ENCODE results near the gene ZNF143.
"Not testable (repeated sequence)": the region's sequence is repeated elsewhere in the genome, so short reads cannot be mapped to it uniquely, and the experiment has no call there.

ZNF143 gene

DNA sequence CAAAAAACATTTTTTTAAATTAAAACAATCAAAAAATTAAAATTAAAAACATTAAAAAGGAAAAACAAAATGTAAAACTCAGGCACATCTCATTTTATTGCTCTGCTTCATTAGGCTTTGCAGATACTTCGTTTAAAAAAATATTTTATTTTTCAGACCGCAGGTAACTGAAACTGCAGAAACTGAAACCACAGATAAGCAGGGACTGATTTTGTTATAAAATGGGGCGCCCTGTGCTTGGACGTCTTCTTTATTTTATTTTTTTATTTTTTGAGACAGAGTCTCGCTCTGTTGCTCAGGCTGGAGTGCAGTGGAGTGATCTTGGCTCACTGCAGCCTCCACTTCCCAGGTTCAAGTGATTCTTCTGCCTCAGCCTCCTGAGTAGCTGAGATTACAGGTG is 88.4 kb downstream of the ZNF143 start:
- DNase-seq (ENCODE audit: low read depth in 2 of 2) = not testable (repeated sequence)

- DNase-seq (ENCODE audit: low read depth in 2 of 2) = no peak
These were observed 89.4 kb downstream of the ZNF143 start for GRCh38 chr11:9550191-9550628.

DNA sequence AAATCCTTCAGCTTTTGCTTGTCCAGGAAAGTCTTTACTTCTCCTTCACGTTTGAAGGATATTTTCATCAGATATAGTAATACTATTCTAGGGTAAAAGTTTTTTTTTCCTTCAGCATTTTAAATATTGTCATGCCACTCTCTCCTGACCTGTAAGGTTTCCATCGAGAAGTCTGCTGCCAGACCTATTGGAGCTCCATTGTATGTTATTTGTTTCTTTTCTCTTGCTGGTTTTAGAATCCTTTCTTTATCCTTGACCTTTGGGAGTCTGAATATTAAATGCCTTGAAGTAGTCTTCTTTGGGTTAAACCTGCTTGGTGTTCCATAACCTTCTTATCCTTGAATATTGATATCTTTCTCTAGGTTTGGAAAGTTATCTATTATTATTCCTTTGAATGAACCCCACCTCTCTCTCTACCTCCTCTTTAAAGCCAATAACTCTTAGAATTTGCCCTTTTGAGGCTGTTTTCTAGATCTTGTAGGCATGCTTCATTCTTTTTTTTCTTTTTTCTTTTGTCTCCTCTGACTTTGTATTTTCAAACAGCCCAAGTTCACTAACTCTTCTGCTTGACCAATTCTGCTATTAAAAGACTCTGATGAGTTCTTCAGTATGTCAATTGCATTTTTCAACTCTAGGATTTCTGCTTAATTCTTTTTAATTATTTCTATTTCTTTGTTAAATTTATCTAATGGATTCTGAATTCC is 100.6 kb downstream of the ZNF143 start:
- DNase-seq (ENCODE audit: low read depth in 2 of 2) = no peak

DNA sequence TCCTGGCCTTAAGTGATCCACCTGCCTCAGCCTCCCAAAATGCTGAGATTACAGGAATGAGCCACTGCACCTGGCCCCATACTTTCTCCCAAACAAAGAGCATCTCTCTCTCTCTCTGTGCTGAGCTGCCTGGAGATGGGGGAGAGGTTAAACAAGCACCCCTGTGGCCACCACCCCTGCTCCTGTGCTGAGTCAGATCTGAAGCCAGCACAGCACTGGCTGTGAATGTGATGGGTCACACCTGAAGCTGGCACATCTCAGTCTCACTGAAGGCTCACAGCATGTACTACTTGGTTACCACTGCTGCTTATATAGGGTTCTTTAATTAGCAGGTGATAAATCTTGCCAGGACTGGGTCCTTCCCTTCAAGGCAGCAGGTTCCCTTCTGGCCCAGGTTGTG is 101.9 kb downstream of the ZNF143 start:
- no peak for DNase-seq (ENCODE audit: low read depth in 2 of 2)

- no peak for DNase-seq (ENCODE audit: low read depth in 2 of 2)
These were observed 102.5 kb downstream of the ZNF143 start for GRCh38 chr11:9563196-9563730.

- peak in 1 of 2 donors; percentile 18 for DNase-seq (ENCODE audit: low read depth in 2 of 2)
These were observed 105.2 kb downstream of the ZNF143 start for GRCh38 chr11:9565822-9566560.

- DNase-seq (ENCODE audit: low read depth in 2 of 2) = no peak
These were observed 105.8 kb downstream of the ZNF143 start for GRCh38 chr11:9566561-9567063.

- no peak for DNase-seq (ENCODE audit: low read depth in 2 of 2)
These were observed 106.6 kb downstream of the ZNF143 start for GRCh38 chr11:9567401-9567800.

GRCh38 chr11:9568161-9568853 is 107.5 kb downstream of the ZNF143 start:
- DNase-seq (ENCODE audit: low read depth in 2 of 2) = no peak

DNA sequence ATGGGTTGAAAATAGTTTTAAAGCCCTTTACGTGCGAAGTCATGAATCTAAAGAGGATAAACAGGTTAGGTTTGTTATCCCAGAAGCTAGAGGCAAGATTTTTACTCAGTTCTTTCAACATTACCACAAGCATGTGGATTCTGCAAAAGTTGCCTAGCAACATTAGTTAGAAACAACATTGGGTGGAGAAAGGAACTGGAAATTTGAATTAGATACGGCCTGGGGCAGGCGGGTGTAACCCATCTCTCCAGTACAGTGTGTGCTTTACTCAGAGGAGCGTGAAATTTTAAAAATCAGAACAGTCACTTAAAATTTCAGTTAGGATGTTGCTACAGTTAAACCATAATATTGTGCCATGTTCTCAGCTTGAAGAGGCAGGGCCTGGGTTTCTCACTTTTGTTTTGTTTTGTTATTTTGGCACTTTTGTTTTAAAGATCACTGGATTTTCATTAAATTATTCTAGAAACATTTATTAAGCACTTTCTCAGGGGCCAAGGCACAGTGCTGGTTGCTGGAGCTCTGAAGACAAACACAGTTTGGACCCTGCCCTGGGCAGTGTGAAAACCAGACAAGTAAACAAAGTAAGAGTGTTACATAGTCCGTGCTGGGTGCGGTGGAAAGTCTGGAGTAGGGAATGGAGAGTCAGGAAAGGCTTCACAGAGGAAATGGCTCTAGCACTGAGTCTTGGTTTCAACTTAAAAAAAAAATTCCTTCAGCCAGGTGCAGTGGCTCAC is 108.2 kb downstream of the ZNF143 start:
- DNase-seq (ENCODE audit: low read depth in 2 of 2) = no peak

- no peak for DNase-seq (ENCODE audit: low read depth in 2 of 2)
These were observed 108.9 kb downstream of the ZNF143 start for GRCh38 chr11:9569588-9570164.

GRCh38 chr11:9570313-9571025 is 109.7 kb downstream of the ZNF143 start:
- DNase-seq (ENCODE audit: low read depth in 2 of 2) = no peak

DNA sequence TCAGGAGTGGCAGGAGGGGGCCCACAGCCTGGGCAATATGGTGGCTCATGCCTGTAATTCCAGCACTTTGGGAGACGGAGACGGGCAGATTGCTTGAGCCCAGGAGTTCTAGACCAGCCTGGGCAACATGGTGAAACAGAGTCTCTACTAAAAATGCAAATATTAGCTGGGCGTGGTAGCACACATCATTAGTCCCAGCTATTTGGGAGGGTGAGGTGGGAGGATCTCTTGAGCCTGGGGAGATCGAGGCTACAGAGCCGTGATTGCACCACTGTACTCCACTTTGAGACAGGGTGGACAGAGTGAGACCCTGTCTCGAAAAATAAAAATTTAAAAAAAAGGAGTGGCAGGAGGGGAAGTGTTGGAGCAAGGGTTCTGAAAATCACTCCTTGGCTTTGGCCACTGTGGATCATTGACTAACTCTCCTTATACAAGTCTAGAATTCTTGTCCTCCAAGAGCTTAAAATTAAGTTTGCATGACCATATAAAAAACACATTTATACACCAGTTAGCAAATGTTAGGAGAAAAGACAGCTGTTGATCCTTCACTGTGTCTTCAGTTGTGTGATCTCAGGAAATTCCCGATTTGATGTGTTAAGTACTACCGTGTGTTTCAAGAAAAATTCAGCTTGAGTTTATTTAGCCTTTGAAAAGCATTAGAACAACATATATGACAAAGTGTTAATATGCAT is 110.4 kb downstream of the ZNF143 start:
- no peak for DNase-seq (ENCODE audit: low read depth in 2 of 2)

DNA sequence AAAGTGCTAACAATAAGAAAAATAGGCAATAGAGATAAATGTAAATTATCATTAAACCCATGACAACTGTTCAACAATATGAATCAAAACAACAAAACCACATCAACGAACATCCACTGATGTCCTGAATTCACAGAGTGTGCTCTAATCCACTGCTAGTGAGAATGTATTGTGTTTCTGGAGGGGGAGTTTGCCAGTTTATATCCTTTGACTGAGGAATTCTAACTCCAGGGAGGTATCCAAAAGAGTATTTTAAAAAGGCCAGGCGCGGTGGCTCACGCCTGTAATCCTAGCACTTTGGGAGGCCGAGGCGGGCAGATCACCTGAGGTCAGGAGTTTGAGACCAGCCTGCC is 110.9 kb downstream of the ZNF143 start:
- no peak for DNase-seq (ENCODE audit: low read depth in 2 of 2)

DNA sequence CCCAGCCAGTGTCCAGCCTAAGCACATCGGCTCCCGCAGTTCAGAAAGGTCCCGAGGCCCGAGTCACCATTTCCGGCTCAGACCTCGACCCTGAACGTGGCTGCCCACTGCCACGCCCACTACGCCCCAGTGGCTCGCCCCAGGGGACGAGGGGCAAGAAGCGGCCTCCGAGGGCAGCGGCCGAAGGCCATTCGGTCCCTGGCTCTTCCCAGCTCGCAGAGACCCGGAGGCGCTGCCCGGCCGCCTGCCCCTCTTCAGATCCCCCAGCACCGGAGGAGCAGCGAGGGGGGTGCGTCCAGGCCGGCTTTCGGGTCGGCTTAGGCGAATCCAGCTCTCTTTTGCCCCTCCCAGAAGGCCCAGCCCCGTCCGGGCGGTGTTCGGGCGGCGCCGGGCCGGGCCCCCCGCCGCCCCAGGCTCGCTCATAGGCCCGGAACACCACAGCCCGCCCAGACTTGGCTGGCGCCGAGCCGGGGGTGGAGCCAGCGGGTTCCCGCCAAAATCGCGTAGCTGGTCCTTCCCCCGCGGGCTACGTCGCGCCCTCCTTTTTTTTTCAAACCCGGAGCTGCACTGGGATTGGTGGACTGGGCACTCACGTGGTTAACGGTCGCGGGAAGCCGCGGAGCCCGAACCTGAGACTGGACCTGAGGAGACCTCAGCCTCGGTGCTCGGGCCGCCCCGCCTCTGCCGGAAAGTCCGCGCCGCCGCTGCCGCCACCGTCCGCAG is 112.4 kb downstream of the ZNF143 start, which contains the start of gene WEE1:
Gene WEE1, plus strand, starts transcription at position 619 of the 723 bp plus-strand sequence. CDS start 264 bp downstream, outside the sequence.
- DNase-seq (ENCODE audit: low read depth in 2 of 2) = peak; percentile 92 to 95

GRCh38 chr11:9573775-9574621 is 113.2 kb downstream of the ZNF143 start:
- DNase-seq (ENCODE audit: low read depth in 2 of 2) = no peak

GRCh38 chr11:9574622-9575259 is 113.9 kb downstream of the ZNF143 start:
- no peak for DNase-seq (ENCODE audit: low read depth in 2 of 2)

Data from stimulated activated CD8-positive, alpha-beta memory T cell treated with anti-CD3 and anti-CD28 coated beads, Interleukin-2, amount 100 ng/mL, for 1 hour (primary cell).